GM13976 (cell line): ENCODE data around the gene CNDP1.

ENCODE experiments used
- DNase-seq: peaks from one replicate; pipeline ENCODE4 v3.0.0; 2012; ENCODE audit warnings: low spot score
- in situ Hi-C: fragments of 300-500 bp; cut with MboI; formaldehyde crosslinking; loops from one replicate; pipeline ENCODE4 v1.12.0; 2022; ENCODE audit warnings: low sequenced_read_pairs, mixed read lengths, inconsistent platforms; ENCODE audit not compliant: unreplicated experiment
- TF ChIP-seq, protein P1 (sequence below): IDR thresholded peaks from 2 replicates; pipeline ENCODE4 v1.5.1; 2012; ENCODE audit warnings: borderline replicate concordance, mild to moderate bottlenecking; ENCODE audit not compliant: insufficient read depth; ENCODE audit errors: extremely low read depth, missing control alignments, control extremely low read depth

Gene CNDP1

DNA sequence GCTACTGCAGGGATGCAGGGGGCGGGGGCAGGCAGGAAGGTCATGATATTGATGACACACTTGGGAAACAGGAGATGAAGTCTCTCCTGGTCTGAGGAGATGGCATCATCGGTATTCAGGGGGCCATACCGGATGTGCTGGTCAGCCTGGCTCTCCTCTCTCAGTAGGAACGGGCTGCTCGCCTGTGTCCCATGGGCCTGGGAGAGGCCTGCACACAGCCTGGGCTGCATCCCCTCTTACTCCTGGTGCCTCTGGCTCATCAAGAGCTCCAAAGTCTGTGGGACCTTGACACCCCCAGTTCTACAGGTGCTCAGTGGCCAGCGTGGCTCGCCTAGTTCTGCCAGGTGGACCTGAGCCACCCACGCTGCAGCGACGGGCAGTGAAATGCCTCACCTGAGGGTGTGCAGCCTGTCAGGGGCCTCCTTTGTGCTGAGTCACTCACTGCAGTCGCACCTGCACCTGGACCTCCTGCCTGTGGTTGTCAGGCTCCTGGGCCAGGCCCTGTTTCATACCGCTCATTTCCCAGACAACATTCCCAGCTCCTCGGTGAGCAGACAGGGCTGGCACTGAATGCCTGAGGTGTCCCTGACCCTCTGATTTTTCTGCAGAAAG, 18.6 kb upstream of the CNDP1 start:
- in situ Hi-C loops = no loop called here
- no peak for DNase-seq
- TF ChIP-seq, protein P1, sequence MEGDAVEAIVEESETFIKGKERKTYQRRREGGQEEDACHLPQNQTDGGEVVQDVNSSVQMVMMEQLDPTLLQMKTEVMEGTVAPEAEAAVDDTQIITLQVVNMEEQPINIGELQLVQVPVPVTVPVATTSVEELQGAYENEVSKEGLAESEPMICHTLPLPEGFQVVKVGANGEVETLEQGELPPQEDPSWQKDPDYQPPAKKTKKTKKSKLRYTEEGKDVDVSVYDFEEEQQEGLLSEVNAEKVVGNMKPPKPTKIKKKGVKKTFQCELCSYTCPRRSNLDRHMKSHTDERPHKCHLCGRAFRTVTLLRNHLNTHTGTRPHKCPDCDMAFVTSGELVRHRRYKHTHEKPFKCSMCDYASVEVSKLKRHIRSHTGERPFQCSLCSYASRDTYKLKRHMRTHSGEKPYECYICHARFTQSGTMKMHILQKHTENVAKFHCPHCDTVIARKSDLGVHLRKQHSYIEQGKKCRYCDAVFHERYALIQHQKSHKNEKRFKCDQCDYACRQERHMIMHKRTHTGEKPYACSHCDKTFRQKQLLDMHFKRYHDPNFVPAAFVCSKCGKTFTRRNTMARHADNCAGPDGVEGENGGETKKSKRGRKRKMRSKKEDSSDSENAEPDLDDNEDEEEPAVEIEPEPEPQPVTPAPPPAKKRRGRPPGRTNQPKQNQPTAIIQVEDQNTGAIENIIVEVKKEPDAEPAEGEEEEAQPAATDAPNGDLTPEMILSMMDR = no peak

DNA sequence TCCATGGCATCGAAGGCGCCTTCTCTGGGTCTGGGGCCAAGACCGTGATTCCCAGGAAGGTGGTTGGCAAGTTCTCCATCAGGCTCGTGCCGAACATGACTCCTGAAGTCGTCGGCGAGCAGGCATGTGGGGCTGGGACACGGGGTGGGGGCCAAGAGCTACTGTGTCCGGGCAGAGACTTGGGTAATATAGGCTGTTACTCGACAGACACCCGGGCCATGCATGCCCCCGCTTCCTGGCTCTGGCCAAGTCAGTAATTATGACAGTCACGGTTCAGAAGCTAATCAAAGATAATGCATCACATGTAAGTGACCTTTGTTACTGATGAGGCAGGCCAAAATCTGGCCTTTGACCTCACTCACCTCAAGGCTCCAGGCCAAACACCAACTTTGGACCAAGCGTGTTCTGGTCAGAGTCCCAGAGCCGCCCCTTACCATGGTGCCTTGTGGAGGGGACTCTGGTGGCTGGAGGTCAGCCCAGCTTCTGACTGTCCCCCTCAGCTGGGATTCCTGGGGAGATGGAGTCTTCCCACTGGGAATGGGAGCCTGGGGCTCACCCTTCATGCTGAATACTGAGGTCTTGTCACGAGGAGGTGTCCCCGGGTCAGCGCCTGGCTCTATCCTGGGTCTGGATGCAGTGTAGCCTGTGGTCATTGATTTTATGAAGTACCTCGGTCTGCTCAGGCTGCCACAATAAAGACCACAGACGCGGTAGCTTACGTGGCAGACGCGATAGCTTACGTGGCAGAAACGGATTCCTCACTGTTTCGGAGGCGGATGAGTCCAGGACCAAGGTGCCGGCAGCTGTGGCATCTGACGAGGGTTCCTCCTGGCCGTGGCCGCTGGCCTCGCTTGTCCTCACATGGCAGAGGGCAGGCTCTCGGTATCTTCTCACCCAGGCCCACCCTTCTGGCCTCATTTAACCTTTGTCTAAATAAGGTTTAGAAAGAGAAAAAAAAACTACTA, 17.7 kb upstream of the CNDP1 start:
- TF ChIP-seq, protein P1 = no peak
- in situ Hi-C loops = no loop called here
- DNase-seq = no peak

DNA sequence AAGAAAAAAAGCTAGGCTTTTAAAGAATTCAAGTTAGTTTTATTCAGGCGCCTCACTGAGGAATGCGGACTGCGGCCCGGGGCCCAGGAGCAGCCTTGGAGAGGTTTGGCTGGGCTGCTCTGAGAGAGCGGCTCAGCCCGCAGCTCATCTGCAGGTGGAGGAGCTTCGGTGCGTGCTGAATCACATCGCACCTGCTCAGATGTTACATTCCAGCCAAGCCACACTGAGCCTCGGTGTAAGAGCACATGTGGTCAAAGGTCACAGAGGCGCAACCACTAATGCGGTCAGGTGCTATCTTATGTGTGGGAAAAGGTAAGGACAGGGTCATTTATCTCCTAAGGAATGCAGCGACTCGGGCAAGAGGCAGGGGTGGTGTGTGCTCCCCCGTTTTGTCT, 17.1 kb upstream of the CNDP1 start:
- in situ Hi-C loops = no loop called here
- TF ChIP-seq, protein P1 = no peak

DNA sequence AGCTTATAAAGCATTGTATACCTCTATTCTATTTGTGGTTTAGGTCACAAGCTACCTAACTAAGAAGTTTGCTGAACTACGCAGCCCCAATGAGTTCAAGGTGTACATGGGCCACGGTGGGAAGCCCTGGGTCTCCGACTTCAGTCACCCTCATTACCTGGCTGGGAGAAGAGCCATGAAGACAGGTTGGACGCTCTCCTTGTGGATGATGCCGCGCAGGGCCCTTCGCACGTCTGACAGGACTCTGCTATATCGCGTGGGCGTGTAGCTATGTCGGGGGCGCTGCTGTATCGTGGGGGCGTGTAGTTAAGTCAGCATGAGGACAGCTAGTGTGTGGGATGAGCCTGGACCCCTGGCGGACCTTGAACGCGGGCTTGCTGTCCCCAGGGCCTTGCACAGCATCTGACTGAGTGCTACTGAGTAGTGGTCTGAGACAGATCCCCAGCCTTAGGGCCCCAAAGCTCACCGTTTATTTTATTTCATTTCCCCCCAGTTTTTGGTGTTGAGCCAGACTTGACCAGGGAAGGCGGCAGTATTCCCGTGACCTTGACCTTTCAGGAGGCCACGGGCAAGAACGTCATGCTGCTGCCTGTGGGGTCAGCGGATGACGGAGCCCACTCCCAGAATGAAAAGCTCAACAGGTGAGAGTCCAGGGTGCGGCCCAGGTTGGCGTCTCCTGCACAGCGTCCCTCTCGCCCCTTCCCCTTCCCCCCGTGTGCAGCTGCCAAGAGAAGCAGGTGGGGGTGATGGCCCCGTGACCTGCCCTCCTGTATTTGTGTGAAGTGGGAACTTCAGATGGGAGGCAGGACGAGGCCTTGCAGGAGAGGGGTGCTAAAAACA, 15.6 kb upstream of the CNDP1 start:
- TF ChIP-seq, protein P1 = no peak
- DNase-seq = no peak
- in situ Hi-C loops = no loop called here

More for the DNA sequence above, 17.1 kb upstream of the CNDP1 start:
- no peak for DNase-seq

DNA sequence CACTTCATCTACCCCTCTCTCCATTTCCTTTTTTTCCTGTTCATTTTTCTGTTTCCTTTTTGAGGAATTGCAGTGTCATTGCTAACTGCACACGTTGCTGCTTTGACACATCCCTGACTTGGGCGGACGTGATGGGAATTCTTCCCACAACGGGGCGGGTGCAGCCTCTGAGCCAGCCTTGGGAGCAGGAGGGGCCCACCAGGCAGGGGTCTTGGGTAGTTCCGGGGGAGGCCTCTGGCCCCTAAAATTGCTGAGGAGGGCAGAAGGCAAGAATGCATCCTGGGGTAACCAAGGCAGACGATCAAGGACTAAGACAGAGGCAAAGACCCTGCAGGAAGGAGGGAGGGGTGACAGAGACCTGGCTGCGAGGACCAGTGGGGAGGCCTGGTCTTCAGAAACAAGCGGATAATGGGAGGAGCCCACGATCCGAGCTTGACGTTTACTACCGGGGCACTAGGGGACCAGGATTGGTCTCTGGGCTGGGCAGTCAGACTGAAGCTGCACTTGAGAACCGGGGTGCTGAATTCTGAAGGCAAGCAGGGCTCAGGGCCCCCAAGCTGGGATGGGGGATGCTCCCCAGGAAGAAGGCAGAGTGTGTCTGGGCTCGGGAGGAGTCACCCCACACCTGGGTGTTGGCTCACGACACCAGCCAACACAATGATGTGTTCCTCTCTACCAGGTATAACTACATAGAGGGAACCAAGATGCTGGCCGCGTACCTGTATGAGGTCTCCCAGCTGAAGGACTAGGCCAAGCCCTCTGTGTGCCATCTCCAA, 14.8 kb upstream of the CNDP1 start:
- TF ChIP-seq, protein P1 = no peak
- in situ Hi-C loops = no loop called here
- DNase-seq = no peak
